HG02610 (cell line): ENCODE results near the gene MTHFSD.

ENCODE experiments used
- ATAC-seq: cut with Tn5 transposase; IDR thresholded peaks from one replicate; pipeline ENCODE4 v1.9.1; 2021; ENCODE audit warnings: mild to moderate bottlenecking, moderate library complexity; ENCODE audit not compliant: unreplicated experiment

MTHFSD gene

GRCh38 chr16:86555704-86556075 is 655 bp upstream of the MTHFSD start:
- no peak for ATAC-seq

DNA sequence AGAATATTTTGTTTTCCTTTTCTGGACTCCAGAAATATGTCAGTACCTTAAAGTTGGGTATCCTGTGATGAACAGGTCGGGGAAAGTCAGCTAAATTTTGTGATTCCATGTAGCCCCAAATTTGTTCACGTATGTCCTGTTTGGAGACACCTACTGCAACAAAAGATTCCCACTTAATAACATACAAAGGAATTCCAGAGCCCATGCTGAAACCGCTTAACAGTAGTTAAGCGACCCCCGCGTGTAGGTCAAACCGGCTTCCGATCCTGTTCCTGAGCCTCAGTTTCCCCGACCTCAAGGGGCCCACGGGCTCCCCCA is 477 bp downstream of the MTHFSD start:
- no peak for ATAC-seq

- ATAC-seq = no peak
These were observed 1.7 kb downstream of the MTHFSD start for GRCh38 chr16:86553356-86553755.

GRCh38 chr16:86550281-86550680 is 4.8 kb downstream of the MTHFSD start:
- no peak for ATAC-seq

GRCh38 chr16:86549893-86550190 is 5.2 kb downstream of the MTHFSD start:
- ATAC-seq = no peak

- no peak for ATAC-seq
These were observed 5.8 kb downstream of the MTHFSD start for GRCh38 chr16:86549076-86549892.

GRCh38 chr16:86547286-86547685 is 7.7 kb downstream of the MTHFSD start:
- no peak for ATAC-seq

DNA sequence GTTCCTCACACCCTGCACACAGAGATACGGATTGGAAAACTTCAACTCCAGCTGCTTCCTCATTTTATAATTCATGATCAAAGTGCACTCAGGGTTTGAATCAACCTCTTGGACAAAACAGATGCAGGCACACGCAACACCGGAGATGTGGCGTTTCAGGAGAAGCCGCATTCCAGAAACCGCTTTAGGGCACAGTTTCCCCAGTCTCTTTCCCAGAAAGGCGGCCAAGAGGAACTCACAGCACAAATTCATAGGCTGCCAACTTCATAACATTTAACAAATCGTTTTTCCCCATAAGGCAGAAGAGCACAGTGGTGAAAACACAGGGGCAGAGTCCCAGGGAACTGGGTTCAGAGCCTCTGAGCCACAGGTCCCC is 8.4 kb downstream of the MTHFSD start:
- ATAC-seq = no peak

GRCh38 chr16:86545954-86546637 is 8.9 kb downstream of the MTHFSD start:
- no peak for ATAC-seq

- no peak for ATAC-seq
These were observed 9.6 kb downstream of the MTHFSD start for GRCh38 chr16:86545481-86545880.

DNA sequence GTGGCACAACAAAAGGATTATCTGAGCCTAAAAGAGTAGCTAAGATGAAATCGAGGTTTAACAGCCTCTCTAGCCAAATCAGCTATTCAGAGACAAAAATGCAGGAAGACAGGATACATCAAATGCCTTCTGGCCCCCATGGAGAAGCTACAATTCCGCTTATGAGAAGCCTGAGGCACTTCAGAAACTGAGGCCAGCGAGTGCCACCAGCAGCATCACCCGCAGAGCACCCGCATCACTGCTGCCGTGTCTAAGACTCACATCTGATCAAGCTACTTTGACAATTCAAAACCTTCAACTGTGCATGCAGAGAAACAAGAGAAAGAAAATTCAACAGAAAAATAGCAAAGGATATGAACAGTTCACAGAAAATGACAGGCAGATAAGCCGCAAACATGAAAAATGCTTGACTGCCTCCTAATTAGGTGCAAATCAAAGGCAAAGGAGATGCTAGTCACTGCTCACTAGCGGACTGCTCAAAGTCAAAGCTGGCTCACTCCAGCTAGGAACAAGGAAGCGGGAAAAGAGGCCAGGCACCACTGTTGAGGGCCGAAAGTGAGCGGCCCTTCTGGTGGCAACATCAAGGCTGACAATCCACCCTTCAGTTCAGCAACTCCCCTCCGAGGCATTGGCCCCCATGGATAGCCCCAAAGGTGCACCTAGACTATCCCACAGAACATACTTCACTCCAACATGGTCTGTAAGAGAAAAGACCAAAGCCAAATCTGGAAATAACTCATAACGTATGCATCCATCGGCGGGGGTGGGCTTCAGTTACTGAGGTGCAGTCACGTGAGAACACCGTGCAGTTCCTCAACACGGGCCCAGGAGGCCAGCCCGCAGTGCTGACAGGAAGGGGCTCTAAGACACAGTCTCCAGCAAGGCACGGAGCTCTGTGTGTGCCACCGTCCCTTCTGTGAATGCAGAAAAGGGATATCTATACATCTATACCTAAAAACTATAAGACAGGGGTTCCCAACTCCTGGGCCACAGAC is 12.0 kb downstream of the MTHFSD start:
- ATAC-seq = no peak

GRCh38 chr16:86541560-86541959 is 13.5 kb downstream of the MTHFSD start:
- ATAC-seq = no peak

GRCh38 chr16:86540894-86541293 is 14.1 kb downstream of the MTHFSD start:
- no peak for ATAC-seq

- ATAC-seq = no peak
These were observed 16.7 kb downstream of the MTHFSD start for GRCh38 chr16:86538196-86538780.

GRCh38 chr16:86537486-86537885 is 17.5 kb downstream of the MTHFSD start:
- ATAC-seq = no peak

DNA sequence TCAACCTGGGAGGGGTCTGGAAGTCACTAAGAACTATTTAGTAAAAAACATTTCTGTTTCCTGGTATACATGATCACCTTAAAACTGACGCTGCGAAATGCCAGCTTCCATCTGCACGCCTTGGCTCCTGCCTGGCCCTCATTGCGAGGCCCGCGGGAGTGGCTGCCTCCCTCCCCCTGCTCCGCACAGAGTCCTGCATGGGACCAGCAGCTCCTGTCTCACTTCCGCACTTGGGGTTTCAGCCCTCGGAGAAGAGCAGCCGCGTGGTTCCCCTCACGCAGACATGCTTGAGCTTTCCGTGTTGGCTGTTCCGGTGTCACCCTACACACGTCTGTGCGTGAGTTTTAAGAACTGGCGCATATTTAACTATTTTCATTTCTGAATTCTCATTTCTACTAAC is 18.4 kb downstream of the MTHFSD start:
- no peak for ATAC-seq

GRCh38 chr16:86534779-86535615 is 20.0 kb downstream of the MTHFSD start:
- ATAC-seq = no peak

- no peak for ATAC-seq
These were observed 21.2 kb downstream of the MTHFSD start for GRCh38 chr16:86533767-86534351.

GRCh38 chr16:86533076-86533475 is 22.0 kb downstream of the MTHFSD start:
- ATAC-seq = no peak

GRCh38 chr16:86532526-86532815 is 22.6 kb downstream of the MTHFSD start:
- no peak for ATAC-seq
